Upper lobe of left lung (tissue), 6 donors: ENCODE data around the gene MAP4K4. TPM values are rescaled to one million over a fixed set of nuclear protein-coding genes. Genes with fewer than 3 reads are reported as not detected.
A peak's percentile ranks its signal among the peaks of the same experiment; 100 is the strongest.
"Not testable (repeated sequence)": the region's sequence is repeated elsewhere in the genome, so short reads cannot be mapped to it uniquely, and the experiment has no call there.

Source experiments
- ATAC-seq, 2 donors: fragments of 200-7000 bp; cut with Tn5 transposase; one replicate each; pipeline ENCODE4 v1.9.1; 2022; ENCODE audit warnings: mild to moderate bottlenecking in 2 of 2, moderate library complexity in 2 of 2; ENCODE audit not compliant: low FRiP score in 2 of 2
- DNase-seq, 2 donors: peaks; one replicate each; pipeline ENCODE4 v3.0.0-alpha.2; 2019 to 2020
- H3K27ac ChIP-seq, 4 donors: fragments of 200-600 bp; sonication (generic); one replicate each; pipeline ENCODE4 v1.5.1; 2016 to 2019
- H3K27me3 ChIP-seq, 4 donors: fragments of 200-600 bp; sonication (generic); one replicate each; pipeline ENCODE4 v1.5.1; 2017 to 2019
- H3K36me3 ChIP-seq, 4 donors: fragments of 200-600 bp; sonication (generic); one replicate each; pipeline ENCODE4 v1.5.1; 2016 to 2019
- H3K4me1 ChIP-seq, 4 donors: fragments of 200-600 bp; sonication (generic); one replicate each; pipeline ENCODE4 v1.5.1; 2018 to 2019
- H3K4me3 ChIP-seq, 4 donors: fragments of 200-600 bp; sonication (generic); one replicate each; pipeline ENCODE4 v1.5.1; 2017 to 2019; ENCODE audit warnings: mild to moderate bottlenecking in 2 of 4, moderate library complexity in 1 of 4
- H3K9me3 ChIP-seq, 4 donors: fragments of 200-600 bp; sonication (generic); one replicate each; pipeline ENCODE4 v1.5.1; 2018 to 2019
- CTCF ChIP-seq, 6 experiments: fragments of 450-650 bp in 4 of 6; fragments of 200-600 bp in 2 of 6; sonication (generic) in 2 of 6; IDR thresholded peaks; one replicate each; pipeline ENCODE4 v1.5.1; 2016 to 2019; ENCODE audit warnings: antibody characterized with exemption in 6 of 6
- EP300 ChIP-seq, 4 donors: sonication (generic); formaldehyde crosslinking; IDR thresholded peaks; one replicate each; pipeline ENCODE4 v1.5.1; 2017; ENCODE audit warnings: antibody characterized with exemption in 4 of 4, control low read depth in 2 of 4
- POLR2A ChIP-seq, 4 donors: fragments of 450-650 bp; IDR thresholded peaks; one replicate each; pipeline ENCODE4 v1.5.1; 2016 to 2017; ENCODE audit warnings: antibody characterized with exemption in 4 of 4, mild to moderate bottlenecking in 2 of 4
- POLR2AphosphoS5 ChIP-seq, 2 donors: sonication (generic); formaldehyde crosslinking; IDR thresholded peaks; one replicate each; pipeline ENCODE4 v1.5.1; 2017; ENCODE audit warnings: antibody characterized with exemption in 2 of 2
- WGBS, 2 donors: methylation state at CpG; one replicate each; pipeline ENCODE4 v1.1.5; 2017 to 2018; 5-methylcytosine and 5-hydroxymethylcytosine counted together
- total RNA-seq, 6 donors: library from RNA; depleted of rRNA in 4 of 6; stranded (reverse); fragments of >200 nt in 4 of 6; gene quantifications; one replicate each; pipeline versions ENCODE4 v1.1.0 to v1.2.1, GENCODE V29; 2016 to 2021
- donor health status: DM: no; HTN: no; CAD: no; lungs with moderate emphysema.
- donor health status: DM: no; HTN: yes; CAD: no; lungs with severe emphysema.

Gene MAP4K4
- total RNA-seq, 6 donors from 2014 or later, result 49.8 to 88.0 (median 56.4) TPM

- H3K4me3 ChIP-seq, result no peak overlapping the region
- H3K27ac ChIP-seq, result no peak overlapping the region
- H3K4me1 ChIP-seq, result peaks cover 36 to 63% (median 44%) of the 10 kb centered on the region in 4 donors
- DNase-seq, result no peak
- no peaks in the 10 kb centered on the region for H3K27me3 ChIP-seq
- WGBS, 2 donors, result 38 to 39% methylated on average over 1 of the region's 1 CpG
- no peaks in the 10 kb centered on the region for H3K36me3 ChIP-seq
- no peaks in the 10 kb centered on the region for H3K9me3 ChIP-seq
- TF ChIP-seq CTCF (IDR thresholded peaks at IDR 0.05) (no peak), POLR2A (IDR thresholded peaks at IDR 0.05) (no peak), EP300 (IDR thresholded peaks at IDR 0.05) (no peak), POLR2AphosphoS5 (IDR thresholded peaks at IDR 0.05) (no peak)
- no peak for ATAC-seq
Observed at GRCh38 chr2:101748000-101748399, 50.5 kb downstream of the MAP4K4 start.

GRCh38 chr2:101748462-101748861 lies 51.0 kb downstream of the MAP4K4 start:
- H3K36me3 ChIP-seq, DNase-seq, H3K27me3 ChIP-seq, H3K27ac ChIP-seq, H3K4me3 ChIP-seq, ATAC-seq, H3K9me3 ChIP-seq: not testable (repeated sequence)
- WGBS, 2 donors, result 75 to 78% methylated on average over 4 of the region's 4 CpGs
- peaks cover 36 to 63% (median 45%) of the 10 kb centered on the region in 4 donors for H3K4me1 ChIP-seq

GRCh38 chr2:101750688-101751087 lies 53.2 kb downstream of the MAP4K4 start:
- Histone ChIP-seq H3K27me3 (no peaks in the 10 kb centered on the region), H3K9me3 (no peaks in the 10 kb centered on the region), H3K36me3 (no peaks in the 10 kb centered on the region), H3K27ac (no peak overlapping the region), H3K4me3 (no peak overlapping the region), H3K4me1 (peaks cover 42 to 70% (median 53%) of the 10 kb centered on the region in 4 donors)
- 97% methylated on average over 3 of the region's 3 CpGs for WGBS, 2 donors
- TF ChIP-seq CTCF (IDR thresholded peaks at IDR 0.05), result no peak
- TF ChIP-seq EP300 (IDR thresholded peaks at IDR 0.05), result no peak
- TF ChIP-seq POLR2AphosphoS5 (IDR thresholded peaks at IDR 0.05), result no peak
- no peak for TF ChIP-seq POLR2A (IDR thresholded peaks at IDR 0.05)
- ATAC-seq, result no peak
- no peak for DNase-seq

GRCh38 chr2:101751276-101751815 lies 53.8 kb downstream of the MAP4K4 start:
- Histone ChIP-seq H3K9me3 (no peaks in the 10 kb centered on the region), H3K27ac (peak overlapping the region in 1 of 4 donors; percentile 17), H3K27me3 (no peaks in the 10 kb centered on the region), H3K4me3 (no peak overlapping the region), H3K36me3 (no peaks in the 10 kb centered on the region), H3K4me1 (peaks cover 36 to 64% (median 46%) of the 10 kb centered on the region in 4 donors)
- no peak for DNase-seq
- no peak for ATAC-seq
- no peak for TF ChIP-seq POLR2A (IDR thresholded peaks at IDR 0.05)
- TF ChIP-seq CTCF (IDR thresholded peaks at IDR 0.05), result no peak
- no peak for TF ChIP-seq POLR2AphosphoS5 (IDR thresholded peaks at IDR 0.05)
- no peak for TF ChIP-seq EP300 (IDR thresholded peaks at IDR 0.05)
- 70 to 84% methylated on average over 2 of the region's 2 CpGs for WGBS, 2 donors

GRCh38 chr2:101751875-101752619 lies 54.5 kb downstream of the MAP4K4 start:
- DNase-seq (no peak), ATAC-seq (no peak)
- H3K4me3 ChIP-seq, result no peak overlapping the region
- no peaks in the 10 kb centered on the region for H3K9me3 ChIP-seq
- H3K27me3 ChIP-seq, result no peaks in the 10 kb centered on the region
- H3K27ac ChIP-seq, result peak overlapping the region in 1 of 4 donors; percentile 17
- no peaks in the 10 kb centered on the region for H3K36me3 ChIP-seq
- TF ChIP-seq POLR2AphosphoS5 (IDR thresholded peaks at IDR 0.05) (no peak), EP300 (IDR thresholded peaks at IDR 0.05) (no peak), CTCF (IDR thresholded peaks at IDR 0.05) (no peak), POLR2A (IDR thresholded peaks at IDR 0.05) (no peak)
- 40 to 49% methylated on average over 3 of the region's 3 CpGs for WGBS, 2 donors
- H3K4me1 ChIP-seq, result peaks cover 32 to 58% (median 42%) of the 10 kb centered on the region in 4 donors
